Activated CD4-positive, alpha-beta T cell treated with anti-CD3 and anti-CD28 coated beads, Interleukin-2, amount 10 ng/mL, durations not matched to agents 7 days and 5 days (primary cell): ENCODE results near the gene AAR2. TPM values are rescaled to one million over a fixed set of nuclear protein-coding genes. Genes with fewer than 3 reads are reported as not detected.

Experiments
- CTCF ChIA-PET: fragments of 350-600 bp; sonication (Branson Sonifier 250); formaldehyde crosslinking; loops from one replicate; lab custom pipeline; 2021; ENCODE audit warnings: antibody characterized with exemption; lab: Charles Lee
- POLR2A ChIA-PET: fragments of 350-600 bp; sonication (Branson Sonifier 250); formaldehyde crosslinking; loops from one replicate; lab custom pipeline; 2021; ENCODE audit warnings: antibody characterized with exemption; lab: Charles Lee
- DNase-seq: peaks from one replicate; pipeline ENCODE4 v3.0.0-alpha.2; 2020
- H3K27ac Mint-ChIP-seq: one replicate; pipeline ENCODE4 v1.8.0; 2021; ENCODE audit warnings: mild to moderate bottlenecking, moderate library complexity, mixed read lengths
- H3K27me3 Mint-ChIP-seq: one replicate; pipeline ENCODE4 v1.8.0; 2021; ENCODE audit warnings: mixed read lengths
- H3K36me3 Mint-ChIP-seq: one replicate; pipeline ENCODE4 v1.8.0; 2021; ENCODE audit warnings: low read depth, mixed read lengths
- H3K4me1 Mint-ChIP-seq: one replicate; pipeline ENCODE4 v1.8.0; 2021; ENCODE audit warnings: mixed read lengths
- H3K4me3 Mint-ChIP-seq: one replicate; pipeline ENCODE4 v1.8.0; 2021; ENCODE audit warnings: mild to moderate bottlenecking, moderate library complexity, mixed read lengths
- H3K9me3 Mint-ChIP-seq: one replicate; pipeline ENCODE4 v1.8.0; 2021; ENCODE audit warnings: mixed read lengths
- total RNA-seq, 2 experiments: library from RNA; stranded (reverse); gene quantifications; one replicate each; pipeline ENCODE4 v1.2.3, GENCODE V29; 2021

The AAR2 gene
- total RNA-seq, 2 experiments from 2014 or later, result 22.5 to 23.0 TPM

DNA sequence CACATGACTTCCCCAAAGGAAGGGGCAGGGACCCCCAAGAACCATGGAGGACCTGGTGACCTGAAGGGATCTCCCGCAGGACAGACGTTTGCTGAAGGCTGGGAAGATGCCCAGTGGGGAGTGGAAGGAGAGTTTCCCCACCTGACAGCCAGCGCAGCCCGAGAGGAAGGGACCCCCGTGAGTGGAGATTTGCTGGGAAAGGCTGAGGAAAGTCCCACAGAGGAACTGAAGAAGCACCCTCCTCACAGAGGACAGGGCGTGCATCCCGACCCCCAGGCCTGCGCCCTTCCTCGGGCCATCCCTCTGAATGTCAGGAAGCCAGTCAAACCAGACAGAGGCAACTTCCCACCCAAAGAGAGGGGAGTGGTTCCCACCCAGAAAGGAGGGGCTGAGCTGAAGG is 29.6 kb upstream of the AAR2 start:
- Mint-ChIP-seq H3K9me3 (no peaks in the 10 kb centered on the region), H3K4me1 (no peaks in the 10 kb centered on the region), H3K27ac (no peak overlapping the region), H3K27me3 (peaks cover 5% of the 10 kb centered on the region), H3K4me3 (no peak overlapping the region), H3K36me3 (no peaks in the 10 kb centered on the region)
- CTCF ChIA-PET, result interaction anchor here (0.9 kb wide), 1 partner anchor 11 kb away, joined by 3 read pairs; no protein-coding TSS in a partner anchor
- no peak for DNase-seq
- POLR2A ChIA-PET, result no interaction called here

GRCh38 chr20:36207602-36208001 is 28.7 kb upstream of the AAR2 start:
- Mint-ChIP-seq H3K36me3 (no peaks in the 10 kb centered on the region), H3K9me3 (no peaks in the 10 kb centered on the region), H3K4me3 (no peak overlapping the region), H3K4me1 (no peaks in the 10 kb centered on the region), H3K27me3 (peaks cover 5% of the 10 kb centered on the region), H3K27ac (no peak overlapping the region)
- DNase-seq, result no peak
- ChIA-PET POLR2A (no interaction called here), CTCF (no interaction called here)

DNA sequence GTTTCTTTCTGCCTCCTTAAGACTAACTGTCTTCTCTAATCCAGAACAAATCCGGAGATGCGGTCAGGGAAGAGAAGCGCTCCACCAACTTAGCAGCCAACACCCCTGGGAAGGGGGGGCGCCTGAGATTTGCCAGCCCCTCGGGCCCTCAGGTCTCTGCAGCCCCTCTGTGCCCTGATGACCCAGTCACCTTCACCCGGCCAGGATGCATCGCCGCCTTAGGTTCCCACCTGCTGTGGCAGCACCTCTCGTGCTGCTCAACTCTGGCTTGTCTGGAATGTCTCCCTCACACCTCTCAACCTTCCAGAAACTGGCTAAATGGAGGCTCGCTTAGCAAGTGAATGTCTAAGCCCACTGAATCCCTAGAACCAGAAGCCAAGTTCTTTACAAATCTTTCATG is 28.0 kb upstream of the AAR2 start:
- no peaks in the 10 kb centered on the region for H3K36me3 Mint-ChIP-seq
- ChIA-PET POLR2A (no interaction called here), CTCF (no interaction called here)
- no peak overlapping the region for H3K4me3 Mint-ChIP-seq
- peaks cover 5% of the 10 kb centered on the region for H3K27me3 Mint-ChIP-seq
- no peak overlapping the region for H3K27ac Mint-ChIP-seq
- DNase-seq, result no peak
- no peaks in the 10 kb centered on the region for H3K9me3 Mint-ChIP-seq
- H3K4me1 Mint-ChIP-seq, result no peaks in the 10 kb centered on the region

DNA sequence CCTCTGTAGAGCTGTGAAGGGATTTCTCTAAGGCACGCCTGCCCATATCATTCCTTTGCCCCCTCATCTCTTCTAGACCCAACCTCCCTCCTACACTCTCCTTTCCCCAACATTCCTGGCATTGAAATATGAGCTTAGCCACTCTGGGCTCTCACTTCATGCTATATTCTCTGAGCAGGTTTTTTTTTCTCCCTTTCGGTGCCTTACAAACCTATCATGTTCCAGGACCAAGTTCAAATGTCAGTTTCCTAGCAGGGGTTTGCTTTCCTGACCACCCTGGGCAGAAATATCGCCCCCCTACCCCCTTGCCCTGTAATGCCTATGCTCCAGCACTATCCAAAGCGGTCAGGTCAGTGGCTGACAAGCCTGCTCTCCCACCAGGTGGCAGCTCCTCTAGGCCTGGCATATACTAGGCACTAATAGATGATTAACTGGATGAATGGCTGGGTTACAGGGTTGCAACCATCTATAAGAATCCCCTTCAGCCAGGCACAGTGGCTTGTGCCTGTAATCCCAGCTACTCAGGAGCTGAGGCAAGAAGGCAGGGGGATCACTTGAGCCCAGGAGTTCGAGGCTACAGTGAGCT is 25.7 kb upstream of the AAR2 start:
- no peaks in the 10 kb centered on the region for H3K27me3 Mint-ChIP-seq
- H3K9me3 Mint-ChIP-seq, result no peaks in the 10 kb centered on the region
- H3K4me3 Mint-ChIP-seq, result no peak overlapping the region
- CTCF ChIA-PET, result interaction anchor here (0.6 to 3.1 kb wide), 4 partner anchors 8 to 242 kb away, joined by 3 to 13 read pairs (median 4); no protein-coding TSS in a partner anchor
- H3K27ac Mint-ChIP-seq, result no peak overlapping the region
- H3K36me3 Mint-ChIP-seq, result no peaks in the 10 kb centered on the region
- POLR2A ChIA-PET, result no interaction called here
- no peaks in the 10 kb centered on the region for H3K4me1 Mint-ChIP-seq
- DNase-seq, result no peak

DNA sequence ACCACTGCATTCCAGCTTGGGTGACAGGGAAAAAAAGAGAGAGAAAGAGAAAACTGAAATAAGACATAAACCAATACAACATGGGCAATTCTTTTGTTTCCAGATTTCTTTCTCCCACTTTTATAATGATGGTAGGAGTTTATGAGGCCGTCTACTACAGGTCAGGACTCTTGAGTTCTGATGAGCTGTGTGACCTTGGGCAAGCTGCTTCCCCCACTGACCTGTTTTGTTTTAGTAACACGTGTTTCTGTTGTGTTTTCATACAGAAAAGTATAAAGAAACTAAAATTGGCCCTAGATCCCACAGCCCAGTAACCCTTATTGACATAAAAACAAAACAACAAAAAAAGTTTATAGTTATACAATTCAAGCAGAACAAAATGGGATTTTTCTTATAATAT is 22.9 kb upstream of the AAR2 start:
- Mint-ChIP-seq H3K27ac (no peak overlapping the region), H3K9me3 (no peaks in the 10 kb centered on the region), H3K27me3 (no peaks in the 10 kb centered on the region), H3K4me1 (no peaks in the 10 kb centered on the region), H3K4me3 (no peak overlapping the region), H3K36me3 (no peaks in the 10 kb centered on the region)
- no peak for DNase-seq
- ChIA-PET POLR2A (no interaction called here), CTCF (interaction anchor here (0.6 to 3.1 kb wide), 3 partner anchors 11 to 922 kb away, joined by 3 to 13 read pairs (median 5); no protein-coding TSS in a partner anchor)

DNA sequence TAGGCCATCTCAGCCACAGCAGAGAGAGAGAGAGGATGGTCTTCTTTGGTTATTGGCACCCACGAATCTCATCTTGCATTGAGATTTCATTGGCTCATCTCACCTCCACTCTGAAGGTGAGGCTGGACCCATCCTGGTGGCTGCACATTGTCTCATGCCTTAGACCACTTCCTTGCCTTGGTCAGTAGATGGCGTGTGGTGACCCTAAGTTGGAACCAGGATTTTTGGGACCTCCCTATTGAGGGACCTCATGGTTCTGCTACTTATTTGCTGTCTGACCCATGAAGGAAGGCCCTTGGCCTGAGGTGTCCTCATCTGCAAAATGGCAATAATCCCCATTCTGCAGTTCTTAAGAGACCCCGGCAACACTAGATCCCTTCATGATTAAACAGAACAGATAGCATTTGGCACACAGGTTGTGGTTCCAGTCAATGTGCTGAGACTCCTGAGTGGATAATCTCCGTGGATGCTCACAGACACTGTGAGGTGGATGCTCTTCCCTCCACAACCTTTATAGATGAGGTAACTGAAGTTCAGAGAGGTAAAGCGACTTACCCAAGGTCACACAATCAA is 21.5 kb upstream of the AAR2 start:
- Mint-ChIP-seq H3K27me3 (no peaks in the 10 kb centered on the region), H3K36me3 (no peaks in the 10 kb centered on the region), H3K27ac (no peak overlapping the region), H3K4me1 (no peaks in the 10 kb centered on the region), H3K4me3 (no peak overlapping the region), H3K9me3 (no peaks in the 10 kb centered on the region)
- ChIA-PET POLR2A (no interaction called here), CTCF (no interaction called here)
- DNase-seq, result peak; percentile 15

DNA sequence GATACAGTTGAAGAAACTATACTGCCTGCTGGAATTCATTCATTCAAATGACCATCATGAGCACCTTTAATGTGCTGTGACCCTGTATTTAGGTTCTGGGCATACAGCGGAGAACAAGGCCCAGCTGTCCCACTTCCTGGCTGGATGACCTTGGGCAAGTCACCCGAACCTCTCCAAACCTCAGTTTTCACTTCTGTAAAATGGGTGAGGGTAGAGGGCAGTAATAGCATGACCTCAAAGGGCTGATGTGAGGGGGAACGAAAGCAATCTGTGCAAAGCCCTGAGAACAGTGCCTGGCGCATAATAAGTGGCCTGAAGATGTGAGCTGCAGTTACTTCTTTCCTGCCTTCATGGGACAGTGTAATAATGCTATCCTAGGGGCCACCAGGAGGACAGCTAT is 20.5 kb upstream of the AAR2 start:
- ChIA-PET CTCF (interaction anchor here (0.9 to 1.2 kb wide), 2 partner anchors 223 to 261 kb away, joined by 3 to 4 read pairs; partner anchors contain the start of gene SCAND1), POLR2A (no interaction called here)
- no peak overlapping the region for H3K27ac Mint-ChIP-seq
- DNase-seq, result no peak
- no peaks in the 10 kb centered on the region for H3K36me3 Mint-ChIP-seq
- no peaks in the 10 kb centered on the region for H3K4me1 Mint-ChIP-seq
- no peak overlapping the region for H3K4me3 Mint-ChIP-seq
- H3K27me3 Mint-ChIP-seq, result no peaks in the 10 kb centered on the region
- H3K9me3 Mint-ChIP-seq, result no peaks in the 10 kb centered on the region

GRCh38 chr20:36216314-36217025 is 19.8 kb upstream of the AAR2 start:
- H3K4me3 Mint-ChIP-seq, result no peak overlapping the region
- no peaks in the 10 kb centered on the region for H3K27me3 Mint-ChIP-seq
- ChIA-PET POLR2A (no interaction called here), CTCF (interaction anchor here (0.9 to 1.2 kb wide), 2 partner anchors 223 to 262 kb away, joined by 3 to 4 read pairs; partner anchors contain the start of gene SCAND1)
- H3K27ac Mint-ChIP-seq, result no peak overlapping the region
- no peaks in the 10 kb centered on the region for H3K36me3 Mint-ChIP-seq
- H3K4me1 Mint-ChIP-seq, result no peaks in the 10 kb centered on the region
- H3K9me3 Mint-ChIP-seq, result no peaks in the 10 kb centered on the region
- DNase-seq, result no peak

DNA sequence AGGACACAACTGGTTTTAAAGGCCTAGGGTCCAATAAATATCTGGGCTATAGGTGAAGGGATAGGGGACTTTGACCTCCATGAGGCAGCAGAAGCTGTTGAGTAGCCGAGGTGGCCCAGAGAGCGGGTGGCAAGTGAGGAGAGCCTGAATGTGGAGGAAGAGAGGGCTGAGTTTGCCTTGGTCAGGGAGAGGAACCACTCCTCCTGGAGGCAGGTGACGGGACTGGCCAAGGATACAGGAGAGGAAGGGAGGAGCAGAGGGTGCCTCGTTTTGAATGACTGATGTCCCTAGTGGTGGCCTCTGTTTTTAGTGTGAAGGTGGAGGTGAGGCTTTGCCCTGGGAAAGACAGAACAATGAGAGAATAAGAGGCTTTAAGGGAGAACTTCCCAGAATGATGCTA is 19.1 kb upstream of the AAR2 start:
- no peaks in the 10 kb centered on the region for H3K4me1 Mint-ChIP-seq
- H3K4me3 Mint-ChIP-seq, result no peak overlapping the region
- H3K27me3 Mint-ChIP-seq, result no peaks in the 10 kb centered on the region
- H3K27ac Mint-ChIP-seq, result no peak overlapping the region
- H3K36me3 Mint-ChIP-seq, result no peaks in the 10 kb centered on the region
- no peak for DNase-seq
- no peaks in the 10 kb centered on the region for H3K9me3 Mint-ChIP-seq
- ChIA-PET POLR2A (no interaction called here), CTCF (no interaction called here)

GRCh38 chr20:36218380-36219064 is 17.8 kb upstream of the AAR2 start:
- H3K36me3 Mint-ChIP-seq, result no peaks in the 10 kb centered on the region
- no peaks in the 10 kb centered on the region for H3K27me3 Mint-ChIP-seq
- H3K27ac Mint-ChIP-seq, result no peak overlapping the region
- CTCF ChIA-PET, result no interaction called here
- no peaks in the 10 kb centered on the region for H3K9me3 Mint-ChIP-seq
- H3K4me3 Mint-ChIP-seq, result no peak overlapping the region
- POLR2A ChIA-PET, result no interaction called here
- no peaks in the 10 kb centered on the region for H3K4me1 Mint-ChIP-seq
- DNase-seq, result no peak

GRCh38 chr20:36219671-36220220 is 16.5 kb upstream of the AAR2 start:
- no peaks in the 10 kb centered on the region for H3K9me3 Mint-ChIP-seq
- ChIA-PET POLR2A (no interaction called here), CTCF (no interaction called here)
- H3K36me3 Mint-ChIP-seq, result no peaks in the 10 kb centered on the region
- no peaks in the 10 kb centered on the region for H3K4me1 Mint-ChIP-seq
- no peak for DNase-seq
- no peak overlapping the region for H3K4me3 Mint-ChIP-seq
- H3K27me3 Mint-ChIP-seq, result no peaks in the 10 kb centered on the region
- H3K27ac Mint-ChIP-seq, result no peak overlapping the region

DNA sequence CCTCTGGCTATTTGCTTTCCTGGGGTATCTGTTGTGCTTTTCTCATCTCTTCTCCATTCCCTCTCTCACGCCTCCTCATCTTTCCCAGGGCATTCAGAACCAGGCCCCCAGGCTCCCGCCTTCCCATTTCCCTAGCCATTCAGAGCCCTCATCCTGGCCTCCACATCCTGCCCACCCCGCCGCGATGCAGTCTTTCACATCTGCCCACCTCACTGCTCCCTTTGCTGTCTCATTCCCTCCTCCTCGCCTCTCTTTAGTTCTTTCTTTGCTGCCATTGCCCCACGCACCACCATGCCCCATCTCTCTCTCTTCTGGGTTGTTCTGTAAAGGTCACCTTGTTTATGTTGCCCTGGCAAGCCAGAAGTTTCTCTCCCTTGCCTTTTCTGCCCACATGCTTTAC is 10.6 kb upstream of the AAR2 start:
- DNase-seq, result no peak
- no peak overlapping the region for H3K27ac Mint-ChIP-seq
- POLR2A ChIA-PET, result no interaction called here
- H3K4me3 Mint-ChIP-seq, result no peak overlapping the region
- no peaks in the 10 kb centered on the region for H3K9me3 Mint-ChIP-seq
- peaks cover 19% of the 10 kb centered on the region for H3K4me1 Mint-ChIP-seq
- CTCF ChIA-PET, result interaction anchor here (1.0 kb wide), 1 partner anchor 11 kb away, joined by 4 read pairs; the partner anchor contains the start of gene AAR2
- H3K36me3 Mint-ChIP-seq, result no peaks in the 10 kb centered on the region
- H3K27me3 Mint-ChIP-seq, result peaks cover 2% of the 10 kb centered on the region
